ENCODE measurements around the gene SCD5.

Gene SCD5

DNA sequence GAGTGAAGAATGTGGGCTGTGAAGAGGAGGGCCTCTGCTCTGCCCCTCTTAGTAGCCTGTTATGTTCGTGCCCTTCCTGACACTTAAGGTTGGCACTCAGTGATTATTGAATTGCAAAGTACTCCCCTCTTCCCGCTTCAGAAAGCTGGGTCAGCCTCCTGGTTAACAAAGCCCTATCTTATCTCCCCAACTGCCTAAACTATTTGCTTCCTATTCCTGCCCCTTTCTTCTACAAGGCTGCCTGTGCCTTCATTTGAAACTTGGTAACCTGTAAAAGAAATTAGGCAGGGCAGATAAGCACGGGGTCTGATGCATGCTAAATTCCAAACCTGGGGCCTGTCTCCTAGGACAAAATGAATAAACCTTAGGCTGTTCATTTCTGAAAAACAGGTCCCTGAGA lies 213.7 kb downstream of the SCD5 start:
- Histone ChIP-seq H3K4me3 (ENCODE audit: low read depth, low read length) (no peak overlapping the region), H3K4me1 (ENCODE audit: control insufficient read depth, insufficient read depth, low read length) (no peaks in the 10 kb centered on the region), H3K9me3 (ENCODE audit: control insufficient read depth, insufficient read depth, low read depth, low read length) (no peaks in the 10 kb centered on the region), H3K27ac (ENCODE audit: extremely low read depth, low read depth, low read length) (no peak overlapping the region), H3K36me3 (ENCODE audit: control insufficient read depth in 2 of 2, insufficient read depth in 1 of 2, low read length in 2 of 2) (no peaks in the 10 kb centered on the region)
- ChIA-PET CTCF (no interaction called here), POLR2A (no interaction called here)
- no peak for TF ChIP-seq ZBTB1 (tag by site-specific recombination; IDR thresholded peaks at IDR 0.05)
- TF ChIP-seq ZBTB17 (tag by site-specific recombination; IDR thresholded peaks at IDR 0.05): no peak
- TF ChIP-seq ZIC2 (tag by site-specific recombination; IDR thresholded peaks at IDR 0.05): no peak
- no peak for TF ChIP-seq ZNF266 (tag by site-specific recombination; IDR thresholded peaks at IDR 0.05; ENCODE audit: low read depth)

DNA sequence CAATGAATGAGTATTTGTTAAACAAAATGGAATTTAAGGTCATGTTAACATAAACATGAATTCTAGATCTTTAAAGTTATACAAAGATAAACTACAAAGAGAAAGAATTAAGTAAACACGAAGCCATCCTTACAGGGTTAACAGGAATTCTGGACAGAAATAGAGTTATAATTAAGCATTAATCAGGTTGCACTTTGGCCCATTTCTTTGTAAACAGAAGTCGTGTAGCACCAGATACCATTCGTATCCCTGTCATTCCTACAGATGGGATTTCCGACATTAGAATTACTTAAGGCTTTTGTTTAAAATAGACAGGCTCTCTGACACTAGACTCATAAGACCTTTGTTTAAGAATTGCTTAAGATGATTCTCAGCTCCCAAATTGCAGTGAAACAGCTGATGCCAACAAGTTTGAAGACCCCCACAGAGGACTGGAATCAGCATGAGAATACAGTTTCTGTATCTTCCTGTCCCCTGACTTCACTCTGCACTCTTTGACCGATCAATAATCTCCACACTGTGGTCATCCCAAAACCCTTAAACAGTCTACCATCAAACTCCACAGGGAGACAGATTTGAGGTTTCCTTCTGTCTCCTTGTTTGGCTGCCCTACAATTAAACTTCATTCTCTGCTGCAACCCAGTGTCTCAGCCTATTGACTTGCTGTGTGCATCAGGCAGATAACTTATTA lies 214.6 kb downstream of the SCD5 start:
- Histone ChIP-seq H3K9me3 (ENCODE audit: control insufficient read depth, insufficient read depth, low read depth, low read length) (no peaks in the 10 kb centered on the region), H3K4me1 (ENCODE audit: control insufficient read depth, insufficient read depth, low read length) (no peaks in the 10 kb centered on the region), H3K4me3 (ENCODE audit: low read depth, low read length) (no peak overlapping the region), H3K36me3 (ENCODE audit: control insufficient read depth in 2 of 2, insufficient read depth in 1 of 2, low read length in 2 of 2) (no peaks in the 10 kb centered on the region), H3K27ac (ENCODE audit: extremely low read depth, low read depth, low read length) (no peak overlapping the region)
- TF ChIP-seq ZNF157 (tag by site-specific recombination; IDR thresholded peaks at IDR 0.05): no peak
- no peak for TF ChIP-seq ZNF830 (tag by site-specific recombination; IDR thresholded peaks at IDR 0.05; ENCODE audit: low read depth)
- TF ChIP-seq GLI4 (tag by site-specific recombination; IDR thresholded peaks at IDR 0.05): no peak
- no peak for TF ChIP-seq ZNF548 (tag by site-specific recombination; IDR thresholded peaks at IDR 0.05)
- TF ChIP-seq HOXA7 (CRISPR knock-in tag; IDR thresholded peaks at IDR 0.05; ENCODE audit: borderline replicate concordance): no peak
- no peak for TF ChIP-seq ZNF530 (tag by site-specific recombination; IDR thresholded peaks at IDR 0.05; ENCODE audit: low read depth)
- no peak for TF ChIP-seq ZNF654 (tag by site-specific recombination; IDR thresholded peaks at IDR 0.05; ENCODE audit: low read depth)
- TF ChIP-seq, protein P1, sequence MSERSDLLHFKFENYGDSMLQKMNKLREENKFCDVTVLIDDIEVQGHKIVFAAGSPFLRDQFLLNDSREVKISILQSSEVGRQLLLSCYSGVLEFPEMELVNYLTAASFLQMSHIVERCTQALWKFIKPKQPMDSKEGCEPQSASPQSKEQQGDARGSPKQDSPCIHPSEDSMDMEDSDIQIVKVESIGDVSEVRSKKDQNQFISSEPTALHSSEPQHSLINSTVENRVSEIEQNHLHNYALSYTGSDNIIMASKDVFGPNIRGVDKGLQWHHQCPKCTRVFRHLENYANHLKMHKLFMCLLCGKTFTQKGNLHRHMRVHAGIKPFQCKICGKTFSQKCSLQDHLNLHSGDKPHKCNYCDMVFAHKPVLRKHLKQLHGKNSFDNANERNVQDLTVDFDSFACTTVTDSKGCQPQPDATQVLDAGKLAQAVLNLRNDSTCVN (tag by site-specific recombination; optimal IDR thresholded peaks at IDR 0.05): no peak
- TF ChIP-seq, protein P2, sequence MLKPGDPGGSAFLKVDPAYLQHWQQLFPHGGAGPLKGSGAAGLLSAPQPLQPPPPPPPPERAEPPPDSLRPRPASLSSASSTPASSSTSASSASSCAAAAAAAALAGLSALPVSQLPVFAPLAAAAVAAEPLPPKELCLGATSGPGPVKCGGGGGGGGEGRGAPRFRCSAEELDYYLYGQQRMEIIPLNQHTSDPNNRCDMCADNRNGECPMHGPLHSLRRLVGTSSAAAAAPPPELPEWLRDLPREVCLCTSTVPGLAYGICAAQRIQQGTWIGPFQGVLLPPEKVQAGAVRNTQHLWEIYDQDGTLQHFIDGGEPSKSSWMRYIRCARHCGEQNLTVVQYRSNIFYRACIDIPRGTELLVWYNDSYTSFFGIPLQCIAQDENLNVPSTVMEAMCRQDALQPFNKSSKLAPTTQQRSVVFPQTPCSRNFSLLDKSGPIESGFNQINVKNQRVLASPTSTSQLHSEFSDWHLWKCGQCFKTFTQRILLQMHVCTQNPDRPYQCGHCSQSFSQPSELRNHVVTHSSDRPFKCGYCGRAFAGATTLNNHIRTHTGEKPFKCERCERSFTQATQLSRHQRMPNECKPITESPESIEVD (tag by site-specific recombination; IDR thresholded peaks at IDR 0.05): no peak
- no peak for TF ChIP-seq PRDM1 (tag by site-specific recombination; IDR thresholded peaks at IDR 0.05)
- TF ChIP-seq ZBTB20 (tag by site-specific recombination; IDR thresholded peaks at IDR 0.05): no peak
- no peak for TF ChIP-seq ZNF658 (tag by site-specific recombination; IDR thresholded peaks at IDR 0.05)
- no peak for TF ChIP-seq ZNF19 (tag by site-specific recombination; IDR thresholded peaks at IDR 0.05; ENCODE audit: low read depth)
- no peak for TF ChIP-seq KLF10 (tag by site-specific recombination; IDR thresholded peaks at IDR 0.05)
- TF ChIP-seq YY2 (tag by site-specific recombination; IDR thresholded peaks at IDR 0.05): no peak
- POLR2A ChIA-PET: no interaction called here
- CTCF ChIA-PET: no interaction called here

DNA sequence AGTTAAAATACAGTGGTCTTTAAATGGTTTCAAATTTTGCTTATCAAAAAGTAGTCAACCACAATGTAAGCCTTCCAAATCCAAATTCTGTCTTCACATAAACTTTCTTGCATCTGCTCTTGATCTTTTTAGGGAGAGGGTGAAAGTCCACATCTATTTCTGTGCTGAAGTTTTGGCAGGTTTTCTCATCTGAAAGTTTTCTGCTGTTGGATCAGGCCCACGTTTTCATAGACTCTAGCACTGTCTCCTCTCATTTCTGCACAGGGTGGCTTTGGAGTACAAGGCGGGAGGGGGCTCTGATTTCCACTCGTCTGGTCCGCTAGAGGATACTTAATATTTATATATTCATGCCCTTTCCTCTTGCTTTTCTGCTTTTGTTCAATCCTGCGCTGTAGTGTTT lies 218.7 kb downstream of the SCD5 start:
- CTCF ChIA-PET: interaction anchor here (0.6 to 0.7 kb wide), 2 partner anchors 11 to 74 kb away, joined by 3 read pairs; no protein-coding TSS in a partner anchor
- no peaks in the 10 kb centered on the region for H3K36me3 ChIP-seq (ENCODE audit: control insufficient read depth in 2 of 2, insufficient read depth in 1 of 2, low read length in 2 of 2)
- H3K27ac ChIP-seq (ENCODE audit: extremely low read depth, low read depth, low read length): no peak overlapping the region
- H3K9me3 ChIP-seq (ENCODE audit: control insufficient read depth, insufficient read depth, low read depth, low read length): no peaks in the 10 kb centered on the region
- POLR2A ChIA-PET: no interaction called here
- H3K4me3 ChIP-seq (ENCODE audit: low read depth, low read length): no peak overlapping the region
- H3K4me1 ChIP-seq (ENCODE audit: control insufficient read depth, insufficient read depth, low read length): no peaks in the 10 kb centered on the region
- TF ChIP-seq EGR2 (tag by site-specific recombination; IDR thresholded peaks at IDR 0.05; ENCODE audit: low read depth) (no peak), ZFP69B (tag by site-specific recombination; IDR thresholded peaks at IDR 0.05) (no peak), IKZF3 (tag by site-specific recombination; IDR thresholded peaks at IDR 0.05) (no peak)
- TF ChIP-seq, protein P3, sequence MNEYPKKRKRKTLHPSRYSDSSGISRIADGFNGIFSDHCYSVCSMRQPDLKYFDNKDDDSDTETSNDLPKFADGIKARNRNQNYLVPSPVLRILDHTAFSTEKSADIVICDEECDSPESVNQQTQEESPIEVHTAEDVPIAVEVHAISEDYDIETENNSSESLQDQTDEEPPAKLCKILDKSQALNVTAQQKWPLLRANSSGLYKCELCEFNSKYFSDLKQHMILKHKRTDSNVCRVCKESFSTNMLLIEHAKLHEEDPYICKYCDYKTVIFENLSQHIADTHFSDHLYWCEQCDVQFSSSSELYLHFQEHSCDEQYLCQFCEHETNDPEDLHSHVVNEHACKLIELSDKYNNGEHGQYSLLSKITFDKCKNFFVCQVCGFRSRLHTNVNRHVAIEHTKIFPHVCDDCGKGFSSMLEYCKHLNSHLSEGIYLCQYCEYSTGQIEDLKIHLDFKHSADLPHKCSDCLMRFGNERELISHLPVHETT (tag by site-specific recombination; IDR thresholded peaks at IDR 0.05): no peak
- TF ChIP-seq, protein P4, sequence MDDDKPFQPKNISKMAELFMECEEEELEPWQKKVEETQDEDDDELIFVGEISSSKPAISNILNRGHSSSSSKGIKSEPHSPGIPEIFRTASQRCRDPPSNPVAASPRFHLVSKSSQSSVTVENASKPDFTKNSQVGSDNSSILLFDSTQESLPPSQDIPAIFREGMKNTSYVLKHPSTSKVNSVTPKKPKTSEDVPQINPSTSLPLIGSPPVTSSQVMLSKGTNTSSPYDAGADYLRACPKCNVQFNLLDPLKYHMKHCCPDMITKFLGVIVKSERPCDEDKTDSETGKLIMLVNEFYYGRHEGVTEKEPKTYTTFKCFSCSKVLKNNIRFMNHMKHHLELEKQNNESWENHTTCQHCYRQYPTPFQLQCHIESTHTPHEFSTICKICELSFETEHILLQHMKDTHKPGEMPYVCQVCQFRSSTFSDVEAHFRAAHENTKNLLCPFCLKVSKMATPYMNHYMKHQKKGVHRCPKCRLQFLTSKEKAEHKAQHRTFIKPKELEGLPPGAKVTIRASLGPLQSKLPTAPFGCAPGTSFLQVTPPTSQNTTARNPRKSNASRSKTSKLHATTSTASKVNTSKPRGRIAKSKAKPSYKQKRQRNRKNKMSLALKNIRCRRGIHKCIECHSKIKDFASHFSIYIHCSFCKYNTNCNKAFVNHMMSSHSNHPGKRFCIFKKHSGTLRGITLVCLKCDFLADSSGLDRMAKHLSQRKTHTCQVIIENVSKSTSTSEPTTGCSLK (tag by site-specific recombination; IDR thresholded peaks at IDR 0.05): no peak
- TF ChIP-seq, protein P5, sequence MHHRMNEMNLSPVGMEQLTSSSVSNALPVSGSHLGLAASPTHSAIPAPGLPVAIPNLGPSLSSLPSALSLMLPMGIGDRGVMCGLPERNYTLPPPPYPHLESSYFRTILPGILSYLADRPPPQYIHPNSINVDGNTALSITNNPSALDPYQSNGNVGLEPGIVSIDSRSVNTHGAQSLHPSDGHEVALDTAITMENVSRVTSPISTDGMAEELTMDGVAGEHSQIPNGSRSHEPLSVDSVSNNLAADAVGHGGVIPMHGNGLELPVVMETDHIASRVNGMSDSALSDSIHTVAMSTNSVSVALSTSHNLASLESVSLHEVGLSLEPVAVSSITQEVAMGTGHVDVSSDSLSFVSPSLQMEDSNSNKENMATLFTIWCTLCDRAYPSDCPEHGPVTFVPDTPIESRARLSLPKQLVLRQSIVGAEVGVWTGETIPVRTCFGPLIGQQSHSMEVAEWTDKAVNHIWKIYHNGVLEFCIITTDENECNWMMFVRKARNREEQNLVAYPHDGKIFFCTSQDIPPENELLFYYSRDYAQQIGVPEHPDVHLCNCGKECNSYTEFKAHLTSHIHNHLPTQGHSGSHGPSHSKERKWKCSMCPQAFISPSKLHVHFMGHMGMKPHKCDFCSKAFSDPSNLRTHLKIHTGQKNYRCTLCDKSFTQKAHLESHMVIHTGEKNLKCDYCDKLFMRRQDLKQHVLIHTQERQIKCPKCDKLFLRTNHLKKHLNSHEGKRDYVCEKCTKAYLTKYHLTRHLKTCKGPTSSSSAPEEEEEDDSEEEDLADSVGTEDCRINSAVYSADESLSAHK (tag by site-specific recombination; IDR thresholded peaks at IDR 0.05): no peak
